Activated CD4-positive, alpha-beta memory T cell treated with anti-CD3 and anti-CD28 coated beads, Interleukin-2, amount 10 ng/mL, durations not matched to agents 7 days and 5 days (primary cell): ENCODE measurements around the gene KSR2. TPM values are rescaled to one million over a fixed set of nuclear protein-coding genes. Genes with fewer than 3 reads are reported as not detected.

Experiments
- CTCF ChIA-PET: fragments of 350-600 bp; sonication (Branson Sonifier 250); formaldehyde crosslinking; loops from one replicate; lab custom pipeline; 2021; ENCODE audit warnings: antibody characterized with exemption, inconsistent platforms; lab: Charles Lee
- POLR2A ChIA-PET: fragments of 350-600 bp; sonication (Branson Sonifier 250); formaldehyde crosslinking; loops from one replicate; lab custom pipeline; 2021; ENCODE audit warnings: antibody characterized with exemption; lab: Charles Lee
- DNase-seq: peaks from one replicate; pipeline ENCODE4 v3.0.0-alpha.2; 2020
- H3K27ac Mint-ChIP-seq: one replicate; pipeline ENCODE4 v1.8.0; 2021; ENCODE audit warnings: mild to moderate bottlenecking, mixed read lengths
- H3K27me3 Mint-ChIP-seq: one replicate; pipeline ENCODE4 v1.8.0; 2021; ENCODE audit warnings: mixed read lengths
- H3K36me3 Mint-ChIP-seq: one replicate; pipeline ENCODE4 v1.8.0; 2021; ENCODE audit warnings: low read depth, mixed read lengths
- H3K4me1 Mint-ChIP-seq: one replicate; pipeline ENCODE4 v1.8.0; 2021; ENCODE audit warnings: mixed read lengths
- H3K4me3 Mint-ChIP-seq: one replicate; pipeline ENCODE4 v1.8.0; 2021; ENCODE audit warnings: mild to moderate bottlenecking, mixed read lengths
- H3K9me3 Mint-ChIP-seq: one replicate; pipeline ENCODE4 v1.8.0; 2021; ENCODE audit warnings: mixed read lengths
- total RNA-seq, 2 experiments: library from RNA; stranded (reverse); gene quantifications; one replicate each; pipeline ENCODE4 v1.2.3, GENCODE V29; 2021

KSR2 gene
- total RNA-seq, 2 experiments from 2014 or later: not detected

DNA sequence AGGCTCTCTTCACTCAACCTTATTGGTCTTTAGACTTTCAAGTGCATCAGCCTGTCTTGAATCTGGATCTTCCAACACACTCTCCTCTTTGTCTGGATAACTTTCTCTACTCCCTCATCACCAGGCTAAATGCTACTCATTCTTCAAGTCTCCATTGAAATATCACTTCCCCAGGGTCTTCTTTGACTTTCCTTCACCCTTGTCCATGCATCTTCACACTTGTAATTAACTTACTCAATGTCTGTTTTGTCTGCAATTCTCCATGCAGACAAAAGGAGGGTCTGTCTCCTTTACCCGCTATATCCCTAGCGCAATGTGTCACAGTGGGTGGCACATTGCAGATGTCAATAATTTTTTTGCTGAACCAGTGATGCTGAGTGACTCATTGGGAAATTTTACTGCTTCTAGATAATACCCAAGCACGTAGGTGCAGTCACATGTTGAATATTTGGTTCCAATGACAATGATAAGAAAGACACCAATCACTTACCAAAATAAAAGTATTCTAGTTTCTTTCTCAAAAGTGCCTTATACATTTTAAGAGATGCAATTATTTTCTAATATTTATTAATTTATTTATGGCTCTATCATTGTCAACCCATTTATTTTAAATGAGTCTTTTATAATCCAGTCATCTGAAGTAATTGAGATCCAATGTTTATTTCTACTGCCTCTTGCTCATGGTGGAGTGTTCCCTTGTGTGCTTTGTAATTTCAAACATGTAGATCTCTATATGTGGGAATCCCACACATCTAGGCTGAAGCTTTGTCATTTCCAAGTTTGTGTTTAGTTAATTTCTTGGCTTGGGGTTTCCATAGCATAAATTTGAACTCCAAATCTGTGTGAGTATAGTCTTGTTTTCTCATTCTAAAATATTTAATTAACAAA lies 26.0 kb upstream of the KSR2 start:
- DNase-seq: no peak
- CTCF ChIA-PET: no interaction called here

DNA sequence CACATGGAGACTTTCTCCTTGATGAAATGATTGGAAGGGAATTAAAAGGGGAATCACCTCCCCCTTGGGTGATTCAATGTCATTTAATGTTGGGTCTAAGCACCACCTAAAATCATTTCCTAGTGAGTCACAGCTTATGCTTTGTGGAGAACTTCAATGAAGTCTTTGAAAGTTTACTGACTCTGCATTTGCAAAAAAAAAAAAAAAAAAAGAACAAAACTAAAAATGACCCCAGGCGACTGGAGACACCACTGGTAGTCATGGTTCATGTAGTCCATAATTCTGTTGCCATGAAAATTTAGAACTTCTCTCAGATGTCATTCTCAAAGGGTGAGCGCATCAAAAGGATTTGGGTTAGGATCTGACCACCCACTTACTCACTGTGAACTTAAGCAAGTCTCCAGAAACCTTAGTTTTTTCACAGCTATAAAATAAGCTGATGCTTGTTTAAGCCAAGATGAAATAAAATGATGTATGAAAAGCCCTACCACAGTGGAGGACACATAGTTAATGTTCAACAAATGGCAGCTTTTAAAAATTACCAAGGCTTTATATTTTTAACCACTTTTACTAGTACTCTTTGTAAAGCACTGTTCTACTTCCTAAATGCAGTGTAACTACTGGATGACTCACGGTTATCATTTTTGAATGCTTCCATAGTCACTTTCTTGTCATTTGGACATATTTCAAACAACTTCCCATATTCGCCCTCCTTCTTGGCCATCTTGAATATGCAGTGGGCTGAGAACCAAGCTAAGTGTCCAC lies 18.1 kb upstream of the KSR2 start:
- no peak for DNase-seq
- peaks cover 3% of the 10 kb centered on the region for H3K27me3 Mint-ChIP-seq
- ChIA-PET POLR2A (no interaction called here), CTCF (interaction anchor here (0.6 to 0.7 kb wide), 2 partner anchors 868 to 1682 kb away, joined by 4 read pairs; no protein-coding TSS in a partner anchor)
- no peak overlapping the region for H3K4me3 Mint-ChIP-seq
- H3K9me3 Mint-ChIP-seq: peaks cover 3% of the 10 kb centered on the region
- no peak overlapping the region for H3K27ac Mint-ChIP-seq
- no peaks in the 10 kb centered on the region for H3K4me1 Mint-ChIP-seq
- no peaks in the 10 kb centered on the region for H3K36me3 Mint-ChIP-seq

More for the DNA sequence above, 26.0 kb upstream of the KSR2 start:
- H3K4me1 Mint-ChIP-seq: no peaks in the 10 kb centered on the region
- H3K27me3 Mint-ChIP-seq: peaks cover 3% of the 10 kb centered on the region
- no peaks in the 10 kb centered on the region for H3K36me3 Mint-ChIP-seq
- no peak overlapping the region for H3K27ac Mint-ChIP-seq
- H3K9me3 Mint-ChIP-seq: peaks cover 3% of the 10 kb centered on the region
- POLR2A ChIA-PET: interaction anchor here (0.9 kb wide), 1 partner anchor 120 kb away, joined by 3 read pairs; no protein-coding TSS in a partner anchor
- no peak overlapping the region for H3K4me3 Mint-ChIP-seq

DNA sequence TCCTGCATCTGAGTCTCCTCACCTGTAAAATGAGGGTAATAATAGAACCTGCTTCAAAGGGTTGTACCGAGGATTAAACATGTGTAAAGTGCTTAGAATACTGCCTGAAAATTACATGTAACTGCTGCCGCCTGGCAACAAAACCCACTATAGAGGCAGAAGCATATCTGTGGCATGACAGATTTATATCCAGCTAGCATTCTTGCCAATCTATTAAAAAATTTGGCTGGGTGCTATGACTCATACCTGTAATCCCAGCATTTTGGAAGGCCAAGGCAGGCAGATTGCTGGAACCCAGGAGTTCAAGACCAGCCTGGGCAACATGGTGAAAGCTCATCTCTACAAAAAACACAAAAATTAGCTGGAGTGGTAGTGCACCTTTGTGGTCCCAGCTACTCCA lies 16.4 kb upstream of the KSR2 start:
- H3K27ac Mint-ChIP-seq: no peak overlapping the region
- peaks cover 3% of the 10 kb centered on the region for H3K9me3 Mint-ChIP-seq
- no peak for DNase-seq
- no peaks in the 10 kb centered on the region for H3K27me3 Mint-ChIP-seq
- no peaks in the 10 kb centered on the region for H3K4me1 Mint-ChIP-seq
- CTCF ChIA-PET: no interaction called here
- H3K4me3 Mint-ChIP-seq: no peak overlapping the region
- POLR2A ChIA-PET: no interaction called here
- H3K36me3 Mint-ChIP-seq: no peaks in the 10 kb centered on the region

DNA sequence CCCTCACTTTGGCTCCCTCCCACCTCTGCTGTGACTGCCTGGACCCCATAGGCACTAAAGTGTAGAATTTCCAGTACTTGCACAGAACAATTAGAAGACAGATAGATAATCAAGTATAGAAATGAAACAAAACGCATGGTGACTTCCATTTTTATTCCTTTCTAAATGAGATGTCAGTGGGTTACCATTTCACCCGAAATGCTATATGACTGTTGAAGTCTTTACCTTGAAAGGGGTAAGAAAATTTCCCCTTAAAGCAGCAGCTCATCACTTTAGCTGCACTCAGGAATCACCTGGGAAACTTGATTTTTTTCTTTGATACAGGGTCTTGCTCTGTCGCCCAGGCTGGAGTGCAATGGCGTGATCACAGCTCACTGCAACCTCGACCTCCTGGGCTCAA lies 12.5 kb upstream of the KSR2 start:
- H3K4me1 Mint-ChIP-seq: no peaks in the 10 kb centered on the region
- no peaks in the 10 kb centered on the region for H3K27me3 Mint-ChIP-seq
- POLR2A ChIA-PET: interaction anchor here (0.6 kb wide), 1 partner anchor 45 kb away, joined by 5 read pairs; no protein-coding TSS in a partner anchor
- H3K4me3 Mint-ChIP-seq: no peak overlapping the region
- H3K36me3 Mint-ChIP-seq: no peaks in the 10 kb centered on the region
- H3K27ac Mint-ChIP-seq: no peak overlapping the region
- no peak for DNase-seq
- no peaks in the 10 kb centered on the region for H3K9me3 Mint-ChIP-seq
- CTCF ChIA-PET: no interaction called here

DNA sequence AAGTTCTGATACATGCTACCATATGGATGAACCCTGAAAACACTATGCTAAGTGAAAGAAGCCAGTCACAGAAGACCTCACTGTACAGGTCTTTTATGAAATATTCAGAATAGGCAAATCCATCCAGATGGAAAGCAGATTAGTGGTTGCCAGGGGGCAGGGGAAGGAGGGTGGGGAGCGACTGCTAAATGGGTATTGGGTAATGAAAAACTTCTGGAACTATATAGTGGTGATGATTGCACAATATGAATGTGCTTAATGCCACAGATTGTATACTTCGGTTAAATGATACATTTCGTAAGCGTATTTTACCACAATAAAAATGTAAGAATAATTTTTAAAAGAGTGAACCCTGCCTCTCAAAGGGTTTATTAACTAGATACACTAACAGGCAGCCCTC lies 11.8 kb upstream of the KSR2 start:
- Mint-ChIP-seq H3K27ac (no peak overlapping the region), H3K4me3 (no peak overlapping the region), H3K4me1 (no peaks in the 10 kb centered on the region), H3K9me3 (no peaks in the 10 kb centered on the region), H3K27me3 (no peaks in the 10 kb centered on the region), H3K36me3 (no peaks in the 10 kb centered on the region)
- ChIA-PET POLR2A (no interaction called here), CTCF (no interaction called here)
- no peak for DNase-seq

DNA sequence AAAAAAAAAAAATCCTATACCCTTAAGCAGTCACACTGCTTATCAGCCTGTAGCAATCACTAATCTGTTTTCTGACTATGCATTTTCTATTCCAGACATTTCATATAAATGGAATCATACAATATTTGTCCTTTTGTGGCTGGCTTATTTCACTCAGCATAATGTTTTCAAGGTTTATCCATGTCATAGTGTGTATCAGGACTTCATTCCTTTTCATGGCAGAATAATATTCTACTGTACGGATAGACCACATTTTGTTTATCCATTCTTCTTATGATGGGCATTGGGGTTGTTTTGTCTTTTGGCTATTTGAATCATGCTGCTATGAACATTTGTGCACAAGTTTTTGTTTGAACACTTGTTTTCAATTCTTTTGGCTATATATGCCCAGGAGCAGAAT lies 8.6 kb upstream of the KSR2 start:
- Mint-ChIP-seq H3K4me1 (no peaks in the 10 kb centered on the region), H3K36me3 (no peaks in the 10 kb centered on the region), H3K27me3 (peaks cover 4% of the 10 kb centered on the region), H3K9me3 (peaks cover 2% of the 10 kb centered on the region), H3K27ac (no peak overlapping the region), H3K4me3 (no peak overlapping the region)
- ChIA-PET POLR2A (no interaction called here), CTCF (interaction anchor here (0.7 kb wide), 1 partner anchor 104 kb away, joined by 4 read pairs; no protein-coding TSS in a partner anchor)
- DNase-seq: no peak

DNA sequence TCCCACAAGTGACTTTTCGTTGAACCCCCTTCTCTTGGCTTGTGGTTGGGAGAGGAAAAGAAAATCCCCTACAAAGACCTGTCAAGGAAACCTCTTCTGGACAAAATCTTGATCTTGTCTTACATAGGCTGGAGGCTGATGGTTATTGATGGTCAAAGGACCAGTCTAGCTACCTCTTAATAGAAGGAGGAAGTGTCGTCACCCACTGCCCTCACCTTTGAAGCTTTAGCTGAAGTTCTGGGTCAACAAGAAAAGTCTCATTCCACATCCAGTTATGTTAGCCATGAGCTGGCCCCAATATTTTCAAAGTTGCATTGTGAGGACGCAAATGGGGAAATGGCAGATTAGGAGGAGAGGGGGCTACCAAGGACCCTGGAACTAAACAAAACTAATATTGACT lies 6.2 kb upstream of the KSR2 start:
- H3K9me3 Mint-ChIP-seq: peaks cover 15% of the 10 kb centered on the region
- no peaks in the 10 kb centered on the region for H3K4me1 Mint-ChIP-seq
- H3K27ac Mint-ChIP-seq: no peak overlapping the region
- CTCF ChIA-PET: no interaction called here
- H3K27me3 Mint-ChIP-seq: peaks cover 15% of the 10 kb centered on the region
- H3K36me3 Mint-ChIP-seq: peaks cover 8% of the 10 kb centered on the region
- POLR2A ChIA-PET: no interaction called here
- no peak overlapping the region for H3K4me3 Mint-ChIP-seq
- DNase-seq: no peak

DNA sequence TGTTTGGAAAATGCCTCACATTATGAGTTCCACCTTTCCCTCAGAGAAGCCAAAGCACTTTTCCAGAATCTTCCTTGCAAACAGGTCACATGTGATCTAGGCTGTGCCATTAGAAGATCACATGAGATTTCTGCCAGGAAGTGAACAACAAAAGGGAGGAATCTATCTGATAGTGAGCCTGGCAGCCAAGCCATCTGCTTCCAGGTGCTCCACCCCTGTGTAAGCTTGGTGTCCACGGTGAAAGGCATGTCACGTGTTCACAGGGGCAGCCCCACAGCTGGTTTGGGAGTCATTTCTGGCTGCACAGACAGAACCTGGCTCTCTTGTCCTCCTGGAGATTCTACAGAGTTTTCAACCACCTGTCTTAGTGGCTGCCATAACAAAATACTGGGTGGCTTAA lies 3.5 kb upstream of the KSR2 start:
- ChIA-PET POLR2A (no interaction called here), CTCF (no interaction called here)
- Mint-ChIP-seq H3K9me3 (peaks cover 15% of the 10 kb centered on the region), H3K4me1 (peaks cover 6% of the 10 kb centered on the region), H3K27me3 (peaks cover 34% of the 10 kb centered on the region), H3K36me3 (peaks cover 8% of the 10 kb centered on the region), H3K27ac (no peak overlapping the region), H3K4me3 (no peak overlapping the region)
- DNase-seq: no peak

DNA sequence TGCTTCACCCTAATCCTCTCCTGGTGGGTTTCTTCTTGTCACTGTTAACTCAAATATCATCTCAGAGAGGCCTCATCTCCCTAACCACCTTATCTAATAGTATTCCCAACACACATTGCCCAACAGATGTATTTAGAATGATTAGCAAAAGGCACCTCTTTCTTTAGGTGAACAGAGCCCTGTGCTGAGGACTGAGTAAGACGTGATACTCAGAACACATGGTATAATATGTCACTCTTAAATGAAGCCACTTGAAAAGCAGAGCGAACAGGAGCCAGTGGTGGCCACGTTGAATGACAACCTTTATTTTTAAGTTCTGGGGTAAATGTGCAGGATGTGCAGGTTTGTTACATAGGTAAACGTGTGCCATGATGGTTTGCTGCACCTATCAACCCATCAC lies 1.5 kb upstream of the KSR2 start:
- ChIA-PET POLR2A (no interaction called here), CTCF (no interaction called here)
- Mint-ChIP-seq H3K27ac (no peak overlapping the region), H3K9me3 (peaks cover 15% of the 10 kb centered on the region), H3K4me3 (no peak overlapping the region), H3K4me1 (peaks cover 6% of the 10 kb centered on the region), H3K36me3 (peaks cover 8% of the 10 kb centered on the region), H3K27me3 (peaks cover 51% of the 10 kb centered on the region)
- no peak for DNase-seq

DNA sequence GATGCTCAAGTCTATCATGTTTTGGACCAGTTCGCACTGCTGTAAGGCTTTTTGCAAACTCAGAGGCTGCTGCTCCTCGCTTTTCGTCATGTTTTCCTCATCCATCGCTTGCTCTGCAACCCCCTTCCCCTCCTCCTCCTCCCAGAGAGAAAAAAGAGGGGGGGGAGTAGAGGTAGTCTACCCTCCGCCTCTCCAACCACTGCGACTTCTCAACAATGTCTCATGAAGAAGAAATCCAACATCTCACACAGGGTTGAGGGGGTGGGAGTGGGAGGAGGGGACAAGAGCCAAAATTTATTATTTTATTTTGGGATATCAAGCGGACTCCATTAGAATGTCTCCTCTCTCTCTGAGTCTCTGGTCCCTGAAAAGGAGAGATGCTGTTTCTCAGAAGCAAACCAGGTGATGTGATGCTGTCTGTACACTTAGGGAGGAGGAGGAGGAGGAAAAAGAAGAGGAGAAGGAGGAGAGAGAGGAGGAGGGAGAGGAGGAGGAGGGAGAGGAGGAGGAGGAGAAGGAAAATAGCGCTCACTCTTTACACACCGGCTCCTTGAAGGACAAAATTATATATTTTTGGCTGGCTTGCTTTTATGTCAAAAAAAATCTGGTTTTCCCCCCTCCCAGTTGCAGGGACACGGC lies 520 bp downstream of the KSR2 start:
- Mint-ChIP-seq H3K4me3 (peak overlapping the region; percentile 68), H3K27me3 (peaks cover 50% of the 10 kb centered on the region), H3K9me3 (peaks cover 15% of the 10 kb centered on the region), H3K4me1 (peaks cover 6% of the 10 kb centered on the region), H3K27ac (no peak overlapping the region), H3K36me3 (peaks cover 8% of the 10 kb centered on the region)
- POLR2A ChIA-PET: no interaction called here
- CTCF ChIA-PET: no interaction called here
- DNase-seq: no peak

DNA sequence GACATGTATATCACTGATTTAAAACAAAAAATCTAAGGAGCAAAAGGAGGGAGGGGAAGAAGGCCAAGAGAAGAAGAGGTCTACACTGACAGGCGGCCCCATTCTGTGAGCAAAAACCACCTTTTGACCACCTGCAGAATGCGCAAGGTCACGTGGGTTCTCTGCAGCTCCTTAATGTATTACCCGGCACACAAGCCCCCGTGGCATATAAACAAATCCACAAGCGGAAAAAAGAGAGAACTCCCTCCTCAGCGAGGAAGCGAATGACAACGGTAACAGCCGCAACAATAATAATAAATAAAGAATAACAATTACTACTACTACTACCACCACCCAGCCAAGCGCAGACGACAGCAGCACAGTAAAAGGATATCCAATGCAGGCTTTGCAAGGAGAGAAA lies 1.3 kb downstream of the KSR2 start:
- Mint-ChIP-seq H3K4me1 (peaks cover 6% of the 10 kb centered on the region), H3K9me3 (peaks cover 13% of the 10 kb centered on the region), H3K27me3 (peaks cover 49% of the 10 kb centered on the region), H3K4me3 (no peak overlapping the region), H3K27ac (no peak overlapping the region), H3K36me3 (peaks cover 8% of the 10 kb centered on the region)
- DNase-seq: no peak
- ChIA-PET POLR2A (no interaction called here), CTCF (no interaction called here)

DNA sequence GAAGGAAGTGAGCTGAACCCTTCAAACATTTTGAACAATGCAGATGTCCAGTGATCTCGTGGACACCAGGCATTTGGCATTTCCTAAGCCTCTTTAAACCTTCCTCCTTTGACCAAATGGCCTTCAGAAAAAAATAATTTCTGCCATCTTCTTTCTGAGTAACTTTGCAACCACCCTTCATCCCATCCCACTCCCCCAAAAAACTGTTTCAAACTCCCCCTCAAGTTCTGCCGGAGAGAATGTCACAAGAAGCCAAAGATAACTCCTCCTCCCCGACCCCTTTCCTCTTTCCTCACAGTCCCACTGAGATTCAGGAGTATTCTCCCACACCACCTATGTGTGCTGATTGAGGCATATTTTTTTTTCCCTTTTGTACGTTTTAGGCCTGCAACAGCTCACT lies 1.7 kb downstream of the KSR2 start:
- POLR2A ChIA-PET: no interaction called here
- Mint-ChIP-seq H3K9me3 (peaks cover 12% of the 10 kb centered on the region), H3K4me3 (no peak overlapping the region)

DNA sequence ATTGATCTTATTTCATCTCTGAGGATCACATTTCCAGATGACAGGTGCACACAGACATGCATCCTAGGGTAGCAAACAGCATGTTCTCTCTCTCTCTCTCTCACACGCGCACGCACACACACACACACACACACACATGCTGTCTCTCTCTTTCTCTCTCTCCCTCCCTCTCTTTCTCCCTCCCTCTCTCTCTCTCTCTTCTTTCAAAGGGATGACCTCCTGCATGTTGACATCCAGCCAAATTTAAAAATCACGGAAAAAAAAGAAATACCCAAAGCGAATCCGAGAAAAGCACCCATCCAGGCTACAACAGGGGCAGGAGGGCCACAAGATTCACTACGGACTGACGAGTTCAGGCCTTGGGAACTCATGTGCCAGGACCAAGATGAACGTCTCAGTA lies 2.3 kb downstream of the KSR2 start:
- CTCF ChIA-PET: no interaction called here
- H3K27ac Mint-ChIP-seq: no peak overlapping the region

More for the DNA sequence above, 1.7 kb downstream of the KSR2 start:
- Mint-ChIP-seq H3K27ac (no peak overlapping the region), H3K27me3 (peaks cover 49% of the 10 kb centered on the region), H3K36me3 (peaks cover 8% of the 10 kb centered on the region), H3K4me1 (peaks cover 6% of the 10 kb centered on the region)
- no peak for DNase-seq
- CTCF ChIA-PET: no interaction called here

More for the DNA sequence above, 2.3 kb downstream of the KSR2 start:
- H3K36me3 Mint-ChIP-seq: peaks cover 4% of the 10 kb centered on the region
- DNase-seq: no peak
- POLR2A ChIA-PET: no interaction called here
- no peak overlapping the region for H3K4me3 Mint-ChIP-seq
- H3K27me3 Mint-ChIP-seq: peaks cover 47% of the 10 kb centered on the region
- peaks cover 7% of the 10 kb centered on the region for H3K9me3 Mint-ChIP-seq
- H3K4me1 Mint-ChIP-seq: peaks cover 6% of the 10 kb centered on the region
